Measurements from ENCODE around the gene SPEF2. TPM values are rescaled to one million over a fixed set of nuclear protein-coding genes. Genes with fewer than 3 reads are reported as not detected.

SPEF2 gene
- total and polyA plus RNA-seq, 2 of the 13 experiments (the other 11 are each of a cell fraction or from before 2014, with no cell fraction given) = 1.5 to 2.3 TPM

DNA sequence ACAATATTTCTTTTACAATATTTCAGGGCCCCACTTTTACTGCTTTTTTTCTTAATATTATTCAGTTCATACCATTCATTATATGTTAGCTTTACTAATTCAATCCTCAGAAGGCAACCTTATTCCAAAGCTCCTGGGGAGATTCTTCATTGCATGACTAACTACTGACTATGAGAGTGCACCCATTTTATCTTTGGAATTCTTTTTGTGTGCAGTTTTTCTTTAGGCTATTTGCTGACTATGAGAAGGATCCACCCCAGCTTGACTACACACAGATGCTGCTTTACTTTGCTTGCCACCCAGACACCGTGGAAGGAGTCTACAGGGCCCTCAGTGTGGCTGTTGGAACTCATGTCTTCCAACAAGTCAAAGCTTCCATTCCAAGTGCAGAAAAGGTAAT is 182.1 kb downstream of the SPEF2 start:
- TF ChIP-seq, protein P1, sequence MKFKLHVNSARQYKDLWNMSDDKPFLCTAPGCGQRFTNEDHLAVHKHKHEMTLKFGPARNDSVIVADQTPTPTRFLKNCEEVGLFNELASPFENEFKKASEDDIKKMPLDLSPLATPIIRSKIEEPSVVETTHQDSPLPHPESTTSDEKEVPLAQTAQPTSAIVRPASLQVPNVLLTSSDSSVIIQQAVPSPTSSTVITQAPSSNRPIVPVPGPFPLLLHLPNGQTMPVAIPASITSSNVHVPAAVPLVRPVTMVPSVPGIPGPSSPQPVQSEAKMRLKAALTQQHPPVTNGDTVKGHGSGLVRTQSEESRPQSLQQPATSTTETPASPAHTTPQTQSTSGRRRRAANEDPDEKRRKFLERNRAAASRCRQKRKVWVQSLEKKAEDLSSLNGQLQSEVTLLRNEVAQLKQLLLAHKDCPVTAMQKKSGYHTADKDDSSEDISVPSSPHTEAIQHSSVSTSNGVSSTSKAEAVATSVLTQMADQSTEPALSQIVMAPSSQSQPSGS (CRISPR knock-in tag; IDR thresholded peaks at IDR 0.05) = no peak
- TF ChIP-seq, protein P2, sequence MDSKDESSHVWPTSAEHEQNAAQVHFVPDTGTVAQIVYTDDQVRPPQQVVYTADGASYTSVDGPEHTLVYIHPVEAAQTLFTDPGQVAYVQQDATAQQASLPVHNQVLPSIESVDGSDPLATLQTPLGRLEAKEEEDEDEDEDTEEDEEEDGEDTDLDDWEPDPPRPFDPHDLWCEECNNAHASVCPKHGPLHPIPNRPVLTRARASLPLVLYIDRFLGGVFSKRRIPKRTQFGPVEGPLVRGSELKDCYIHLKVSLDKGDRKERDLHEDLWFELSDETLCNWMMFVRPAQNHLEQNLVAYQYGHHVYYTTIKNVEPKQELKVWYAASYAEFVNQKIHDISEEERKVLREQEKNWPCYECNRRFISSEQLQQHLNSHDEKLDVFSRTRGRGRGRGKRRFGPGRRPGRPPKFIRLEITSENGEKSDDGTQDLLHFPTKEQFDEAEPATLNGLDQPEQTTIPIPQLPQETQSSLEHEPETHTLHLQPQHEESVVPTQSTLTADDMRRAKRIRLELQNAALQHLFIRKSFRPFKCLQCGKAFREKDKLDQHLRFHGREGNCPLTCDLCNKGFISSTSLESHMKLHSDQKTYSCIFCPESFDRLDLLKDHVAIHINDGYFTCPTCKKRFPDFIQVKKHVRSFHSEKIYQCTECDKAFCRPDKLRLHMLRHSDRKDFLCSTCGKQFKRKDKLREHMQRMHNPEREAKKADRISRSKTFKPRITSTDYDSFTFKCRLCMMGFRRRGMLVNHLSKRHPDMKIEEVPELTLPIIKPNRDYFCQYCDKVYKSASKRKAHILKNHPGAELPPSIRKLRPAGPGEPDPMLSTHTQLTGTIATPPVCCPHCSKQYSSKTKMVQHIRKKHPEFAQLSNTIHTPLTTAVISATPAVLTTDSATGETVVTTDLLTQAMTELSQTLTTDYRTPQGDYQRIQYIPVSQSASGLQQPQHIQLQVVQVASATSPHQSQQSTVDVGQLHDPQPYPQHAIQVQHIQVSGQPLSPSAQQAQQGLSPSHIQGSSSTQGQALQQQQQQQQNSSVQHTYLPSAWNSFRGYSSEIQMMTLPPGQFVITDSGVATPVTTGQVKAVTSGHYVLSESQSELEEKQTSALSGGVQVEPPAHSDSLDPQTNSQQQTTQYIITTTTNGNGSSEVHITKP (CRISPR knock-in tag; IDR thresholded peaks at IDR 0.05; ENCODE audit: low read depth) = no peak
- TF ChIP-seq NCOA2 (CRISPR knock-in tag; IDR thresholded peaks at IDR 0.05) (no peak), ZNF720 (CRISPR knock-in tag; IDR thresholded peaks at IDR 0.05) (no peak), ZNF841 (CRISPR knock-in tag; IDR thresholded peaks at IDR 0.05; ENCODE audit: borderline replicate concordance) (no peak)
- TF ChIP-seq, protein P3, sequence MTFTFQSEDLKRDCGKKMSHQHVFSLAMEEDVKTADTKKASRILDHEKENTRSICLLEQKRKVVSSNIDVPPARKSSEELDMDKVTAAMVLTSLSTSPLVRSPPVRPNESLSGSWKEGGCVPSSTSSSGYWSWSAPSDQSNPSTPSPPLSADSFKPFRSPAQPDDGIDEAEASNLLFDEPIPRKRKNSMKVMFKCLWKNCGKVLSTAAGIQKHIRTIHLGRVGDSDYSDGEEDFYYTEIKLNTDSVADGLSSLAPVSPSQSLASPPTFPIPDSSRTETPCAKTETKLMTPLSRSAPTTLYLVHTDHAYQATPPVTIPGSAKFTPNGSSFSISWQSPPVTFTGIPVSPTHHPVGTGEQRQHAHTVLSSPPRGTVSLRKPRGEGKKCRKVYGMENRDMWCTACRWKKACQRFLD (CRISPR knock-in tag; IDR thresholded peaks at IDR 0.05; ENCODE audit: borderline replicate concordance) = no peak
- H3K4me2 ChIP-seq (ENCODE audit: low read depth, low read length) = no peak overlapping the region
- DNase-seq (ENCODE audit: low spot score) = no peak
- no peak overlapping the region for H3K27ac ChIP-seq (ENCODE audit: extremely low read length, insufficient read depth, low read length)
- no peak for ATAC-seq
- WGBS (ENCODE audit: low lambda C conversion rate) = 8% methylated on average over 1 of the region's 1 CpG
- no peak overlapping the region for H2AFZ ChIP-seq (ENCODE audit: low read length)
- ChIA-PET CTCF (ENCODE audit: low intra/inter-chr PET ratio, low total read pairs) (no interaction called here), POLR2A (no interaction called here)
- H3K9ac ChIP-seq (ENCODE audit: insufficient read depth, low read depth, low read length) = no peak overlapping the region
- no peaks in the 10 kb centered on the region for H3K79me2 ChIP-seq (ENCODE audit: insufficient read depth, low read length)
- no peaks in the 10 kb centered on the region for H3K36me3 ChIP-seq (replicated peaks in 1 of 2; ENCODE audit: control insufficient read depth in 1 of 2, insufficient read depth in 2 of 2, low read length in 2 of 2)
- BruUV-seq (replicated peaks) = no TSS peak
- H3K4me1 ChIP-seq (ENCODE audit: insufficient read depth, low read length) = peaks cover 7% of the 10 kb centered on the region
- intact Hi-C loops (cut with micrococcal nuclease; ENCODE audit: unreplicated experiment) = no loop called here
- no peaks in the 10 kb centered on the region for H3K27me3 ChIP-seq (ENCODE audit: control insufficient read depth in 1 of 2, insufficient read depth in 2 of 2, low read length in 2 of 2)
- no peaks in the 10 kb centered on the region for H3K9me3 ChIP-seq (ENCODE audit: low read length)
- no peaks in the 10 kb centered on the region for H4K20me1 ChIP-seq (ENCODE audit: insufficient read depth, low read length)
- no peak for FAIRE-seq
- H3K4me3 ChIP-seq (replicated peaks in 1 of 3; ENCODE audit: insufficient read depth in 1 of 3, low read depth in 2 of 3, low read length in 3 of 3) = no peak overlapping the region
- in situ Hi-C loops (cut with HindIII; ENCODE audit: extremely low pct_ligation_motif_present, low pct_unique_long_range_greater_than_20kb) = no loop called here
